Uterus (tissue), 2 donors: ENCODE results near the gene TFPI.

Source experiments
- POLR2A ChIP-seq, 2 donors: fragments of 450-650 bp; IDR thresholded peaks; one replicate each; pipeline ENCODE4 v1.6.1; 2016; ENCODE audit warnings: antibody characterized with exemption in 2 of 2, mild to moderate bottlenecking in 1 of 2, moderate library complexity in 1 of 2
- TF ChIP-seq, protein P1 (sequence below), 4 experiments: fragments of 200-600 bp in 2 of 4; fragments of 450-650 bp in 2 of 4; sonication (generic) in 2 of 4; IDR thresholded peaks; one replicate each; pipeline ENCODE4 v1.5.1; 2016 to 2019; ENCODE audit warnings: antibody characterized with exemption in 4 of 4, mild to moderate bottlenecking in 2 of 4, moderate library complexity in 1 of 4

DNA sequence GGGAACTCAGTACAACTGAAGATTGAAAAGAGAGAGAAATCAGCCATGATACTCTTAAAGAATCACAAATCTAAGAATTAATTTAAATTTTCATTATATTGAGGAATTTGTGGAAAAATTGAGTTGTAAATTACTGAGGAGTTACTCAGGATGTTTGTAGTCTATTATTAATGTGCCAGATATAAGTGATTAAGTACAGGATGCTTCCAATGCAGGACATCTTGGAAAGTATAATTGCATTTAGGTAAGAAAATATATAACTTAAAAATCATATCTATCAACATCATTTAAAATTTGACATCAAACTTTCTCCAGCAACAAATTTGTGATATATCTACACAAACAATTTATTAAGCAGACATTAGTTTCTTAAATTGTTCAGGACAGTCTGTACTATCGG, 107.5 kb downstream of the TFPI start:
- TF ChIP-seq, protein P1, sequence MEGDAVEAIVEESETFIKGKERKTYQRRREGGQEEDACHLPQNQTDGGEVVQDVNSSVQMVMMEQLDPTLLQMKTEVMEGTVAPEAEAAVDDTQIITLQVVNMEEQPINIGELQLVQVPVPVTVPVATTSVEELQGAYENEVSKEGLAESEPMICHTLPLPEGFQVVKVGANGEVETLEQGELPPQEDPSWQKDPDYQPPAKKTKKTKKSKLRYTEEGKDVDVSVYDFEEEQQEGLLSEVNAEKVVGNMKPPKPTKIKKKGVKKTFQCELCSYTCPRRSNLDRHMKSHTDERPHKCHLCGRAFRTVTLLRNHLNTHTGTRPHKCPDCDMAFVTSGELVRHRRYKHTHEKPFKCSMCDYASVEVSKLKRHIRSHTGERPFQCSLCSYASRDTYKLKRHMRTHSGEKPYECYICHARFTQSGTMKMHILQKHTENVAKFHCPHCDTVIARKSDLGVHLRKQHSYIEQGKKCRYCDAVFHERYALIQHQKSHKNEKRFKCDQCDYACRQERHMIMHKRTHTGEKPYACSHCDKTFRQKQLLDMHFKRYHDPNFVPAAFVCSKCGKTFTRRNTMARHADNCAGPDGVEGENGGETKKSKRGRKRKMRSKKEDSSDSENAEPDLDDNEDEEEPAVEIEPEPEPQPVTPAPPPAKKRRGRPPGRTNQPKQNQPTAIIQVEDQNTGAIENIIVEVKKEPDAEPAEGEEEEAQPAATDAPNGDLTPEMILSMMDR (IDR thresholded peaks at IDR 0.05): no peak
- TF ChIP-seq POLR2A (IDR thresholded peaks at IDR 0.05): no peak
